ENCODE results near the gene CD40.

The CD40 gene

DNA sequence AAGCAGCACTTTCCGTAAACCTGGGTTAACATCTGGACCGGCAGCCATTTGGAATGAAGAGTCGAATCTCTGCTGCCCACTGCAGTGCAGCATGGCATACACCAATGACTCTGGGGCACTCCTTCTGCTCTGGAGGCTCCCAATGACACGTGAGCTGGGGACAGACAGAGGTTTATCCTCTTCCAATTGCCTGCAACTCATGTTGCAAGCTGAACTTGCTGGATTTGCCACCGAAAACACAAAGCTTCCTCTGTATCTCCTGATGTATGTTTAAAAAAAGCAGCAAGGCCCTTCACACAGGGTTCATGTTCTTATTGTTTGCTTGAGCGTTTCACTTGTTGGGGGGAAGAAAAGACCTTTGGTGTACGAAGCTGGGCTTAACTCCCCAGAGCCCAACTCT lies 39.2 kb upstream of the CD40 start:
- TF ChIP-seq, protein P1, sequence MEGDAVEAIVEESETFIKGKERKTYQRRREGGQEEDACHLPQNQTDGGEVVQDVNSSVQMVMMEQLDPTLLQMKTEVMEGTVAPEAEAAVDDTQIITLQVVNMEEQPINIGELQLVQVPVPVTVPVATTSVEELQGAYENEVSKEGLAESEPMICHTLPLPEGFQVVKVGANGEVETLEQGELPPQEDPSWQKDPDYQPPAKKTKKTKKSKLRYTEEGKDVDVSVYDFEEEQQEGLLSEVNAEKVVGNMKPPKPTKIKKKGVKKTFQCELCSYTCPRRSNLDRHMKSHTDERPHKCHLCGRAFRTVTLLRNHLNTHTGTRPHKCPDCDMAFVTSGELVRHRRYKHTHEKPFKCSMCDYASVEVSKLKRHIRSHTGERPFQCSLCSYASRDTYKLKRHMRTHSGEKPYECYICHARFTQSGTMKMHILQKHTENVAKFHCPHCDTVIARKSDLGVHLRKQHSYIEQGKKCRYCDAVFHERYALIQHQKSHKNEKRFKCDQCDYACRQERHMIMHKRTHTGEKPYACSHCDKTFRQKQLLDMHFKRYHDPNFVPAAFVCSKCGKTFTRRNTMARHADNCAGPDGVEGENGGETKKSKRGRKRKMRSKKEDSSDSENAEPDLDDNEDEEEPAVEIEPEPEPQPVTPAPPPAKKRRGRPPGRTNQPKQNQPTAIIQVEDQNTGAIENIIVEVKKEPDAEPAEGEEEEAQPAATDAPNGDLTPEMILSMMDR (conservative IDR thresholded peaks at IDR 0.05; ENCODE audit: low read depth, low read length): no peak
- H2AFZ ChIP-seq (ENCODE audit: low read depth): no peak overlapping the region
- H3K4me1 ChIP-seq (ENCODE audit: low read depth, poor library complexity, severe bottlenecking): no peaks in the 10 kb centered on the region
- no peak overlapping the region for H3K4me3 ChIP-seq (IDR thresholded peaks at IDR 0.05; ENCODE audit: insufficient read depth, low read depth, low read length)
- H3K4me2 ChIP-seq: no peak overlapping the region
- peaks cover 45% of the 10 kb centered on the region for H3K79me2 ChIP-seq (ENCODE audit: insufficient read depth, low read depth)
- no peaks in the 10 kb centered on the region for H3K27me3 ChIP-seq (ENCODE audit: insufficient read depth, low read depth)
- H3K36me3 ChIP-seq (ENCODE audit: insufficient read depth): peaks cover 6% of the 10 kb centered on the region; the same call in 1 of the 2 replicates
- H3K27ac ChIP-seq: no peak overlapping the region
- no peak overlapping the region for H3K9ac ChIP-seq
- H4K20me1 ChIP-seq (ENCODE audit: insufficient read depth): peaks cover 20% of the 10 kb centered on the region; the same call in 1 of the 2 replicates

DNA sequence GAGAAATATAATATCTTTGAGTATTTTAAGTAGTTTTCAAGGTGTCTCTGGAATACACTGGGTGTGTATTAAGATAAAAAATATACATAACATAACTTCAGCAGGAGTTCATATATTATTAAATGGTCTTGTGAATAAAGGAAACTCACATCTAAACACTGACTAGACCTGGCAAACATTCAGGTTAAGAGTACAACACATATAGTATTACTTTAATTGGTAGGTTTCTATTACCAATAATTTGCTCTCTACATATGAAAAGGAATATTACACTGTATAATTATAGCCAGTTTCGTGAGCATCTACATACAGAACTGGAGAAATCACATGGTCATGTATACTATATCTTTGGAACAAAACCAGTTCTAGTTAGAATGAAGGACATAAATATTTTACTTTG lies 37.0 kb upstream of the CD40 start:
- peaks cover 27% of the 10 kb centered on the region; the same call in 1 of the 2 replicates for H4K20me1 ChIP-seq (ENCODE audit: insufficient read depth)
- H3K4me3 ChIP-seq (IDR thresholded peaks at IDR 0.05; ENCODE audit: insufficient read depth, low read depth, low read length): no peak overlapping the region
- peaks cover 6% of the 10 kb centered on the region; the same call in 1 of the 2 replicates for H3K36me3 ChIP-seq (ENCODE audit: insufficient read depth)
- H3K27ac ChIP-seq: no peak overlapping the region
- TF ChIP-seq, protein P1 (conservative IDR thresholded peaks at IDR 0.05; ENCODE audit: low read depth, low read length): no peak
- H3K79me2 ChIP-seq (ENCODE audit: insufficient read depth, low read depth): peaks cover 66% of the 10 kb centered on the region
- no peak overlapping the region for H3K4me2 ChIP-seq
- H3K27me3 ChIP-seq (ENCODE audit: insufficient read depth, low read depth): no peaks in the 10 kb centered on the region
- no peak overlapping the region for H3K9ac ChIP-seq
- no peak overlapping the region for H2AFZ ChIP-seq (ENCODE audit: low read depth)
- no peaks in the 10 kb centered on the region for H3K4me1 ChIP-seq (ENCODE audit: low read depth, poor library complexity, severe bottlenecking)

DNA sequence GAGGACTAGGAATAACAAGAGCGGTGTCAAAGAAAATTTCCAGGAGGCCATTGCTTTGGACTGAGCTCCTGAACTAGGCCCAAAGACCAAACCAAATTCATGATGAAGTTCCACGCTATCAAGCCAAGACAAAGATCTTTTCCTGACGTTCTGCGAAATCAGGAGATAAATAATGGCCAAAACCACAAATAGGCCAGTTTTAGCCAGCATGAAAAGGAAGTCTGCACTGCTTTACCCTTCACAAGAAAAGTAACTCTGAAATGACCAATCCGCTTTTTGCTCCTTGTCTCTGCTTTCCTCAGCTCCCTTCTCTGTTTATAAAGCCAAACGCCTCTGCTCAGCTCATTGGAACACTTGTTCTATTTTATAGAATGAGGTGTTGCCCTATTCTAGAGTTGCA lies 35.0 kb upstream of the CD40 start:
- H3K4me3 ChIP-seq (IDR thresholded peaks at IDR 0.05; ENCODE audit: insufficient read depth, low read depth, low read length): no peak overlapping the region
- no peak overlapping the region for H3K27ac ChIP-seq
- no peak overlapping the region for H3K9ac ChIP-seq
- TF ChIP-seq, protein P1 (conservative IDR thresholded peaks at IDR 0.05; ENCODE audit: low read depth, low read length): no peak
- peaks cover 87% of the 10 kb centered on the region for H3K79me2 ChIP-seq (ENCODE audit: insufficient read depth, low read depth)
- peaks cover 6% of the 10 kb centered on the region; the same call in 1 of the 2 replicates for H3K36me3 ChIP-seq (ENCODE audit: insufficient read depth)
- no peaks in the 10 kb centered on the region for H3K27me3 ChIP-seq (ENCODE audit: insufficient read depth, low read depth)
- H3K4me1 ChIP-seq (ENCODE audit: low read depth, poor library complexity, severe bottlenecking): peaks cover 13% of the 10 kb centered on the region
- H3K4me2 ChIP-seq: no peak overlapping the region
- H4K20me1 ChIP-seq (ENCODE audit: insufficient read depth): peaks cover 37% of the 10 kb centered on the region; the same call in 1 of the 2 replicates
- no peak overlapping the region for H2AFZ ChIP-seq (ENCODE audit: low read depth)

DNA sequence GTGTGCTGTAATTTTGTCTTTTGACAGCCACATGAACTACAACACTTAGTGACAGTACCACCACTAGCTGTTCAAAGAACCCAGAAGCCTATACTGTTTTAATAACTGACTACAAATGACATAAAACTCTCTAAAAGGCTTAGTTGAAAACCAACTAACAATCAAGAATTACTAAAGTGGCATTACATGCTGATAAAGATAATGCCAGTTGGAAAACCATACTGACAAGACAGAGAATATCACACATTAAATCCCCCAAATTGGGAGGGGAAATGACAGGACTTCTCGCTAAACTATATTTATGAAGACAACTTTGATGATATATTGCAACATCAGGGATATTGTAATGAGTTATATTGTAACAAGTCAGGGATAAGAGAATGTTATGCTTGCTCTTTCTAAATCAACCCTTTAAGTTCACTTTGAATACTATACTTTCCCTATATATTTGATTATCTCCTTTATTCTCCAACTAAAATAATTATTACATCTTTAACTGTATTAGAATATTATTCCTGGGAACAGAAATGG lies 34.5 kb upstream of the CD40 start:
- peaks cover 42% of the 10 kb centered on the region; the same call in 1 of the 2 replicates for H4K20me1 ChIP-seq (ENCODE audit: insufficient read depth)
- TF ChIP-seq, protein P1 (conservative IDR thresholded peaks at IDR 0.05; ENCODE audit: low read depth, low read length): no peak
- H2AFZ ChIP-seq (ENCODE audit: low read depth): no peak overlapping the region
- H3K9ac ChIP-seq: no peak overlapping the region
- no peak overlapping the region for H3K4me3 ChIP-seq (IDR thresholded peaks at IDR 0.05; ENCODE audit: insufficient read depth, low read depth, low read length)
- no peak overlapping the region for H3K27ac ChIP-seq
- peaks cover 18% of the 10 kb centered on the region for H3K4me1 ChIP-seq (ENCODE audit: low read depth, poor library complexity, severe bottlenecking)
- peaks cover 92% of the 10 kb centered on the region for H3K79me2 ChIP-seq (ENCODE audit: insufficient read depth, low read depth)
- H3K4me2 ChIP-seq: no peak overlapping the region
- no peaks in the 10 kb centered on the region for H3K27me3 ChIP-seq (ENCODE audit: insufficient read depth, low read depth)
- peaks cover 6% of the 10 kb centered on the region; the same call in 1 of the 2 replicates for H3K36me3 ChIP-seq (ENCODE audit: insufficient read depth)

Measured in KMS-11 (cell line).